HG03095 (cell line): ENCODE data around the gene OSBP.

ENCODE experiments used
- ATAC-seq: cut with Tn5 transposase; IDR thresholded peaks from one replicate; pipeline ENCODE4 v1.9.1; 2021; ENCODE audit warnings: moderate library complexity; ENCODE audit not compliant: unreplicated experiment

Gene OSBP

GRCh38 chr11:59610289-59610688 is 5.3 kb downstream of the OSBP start:
- ATAC-seq: no peak

DNA sequence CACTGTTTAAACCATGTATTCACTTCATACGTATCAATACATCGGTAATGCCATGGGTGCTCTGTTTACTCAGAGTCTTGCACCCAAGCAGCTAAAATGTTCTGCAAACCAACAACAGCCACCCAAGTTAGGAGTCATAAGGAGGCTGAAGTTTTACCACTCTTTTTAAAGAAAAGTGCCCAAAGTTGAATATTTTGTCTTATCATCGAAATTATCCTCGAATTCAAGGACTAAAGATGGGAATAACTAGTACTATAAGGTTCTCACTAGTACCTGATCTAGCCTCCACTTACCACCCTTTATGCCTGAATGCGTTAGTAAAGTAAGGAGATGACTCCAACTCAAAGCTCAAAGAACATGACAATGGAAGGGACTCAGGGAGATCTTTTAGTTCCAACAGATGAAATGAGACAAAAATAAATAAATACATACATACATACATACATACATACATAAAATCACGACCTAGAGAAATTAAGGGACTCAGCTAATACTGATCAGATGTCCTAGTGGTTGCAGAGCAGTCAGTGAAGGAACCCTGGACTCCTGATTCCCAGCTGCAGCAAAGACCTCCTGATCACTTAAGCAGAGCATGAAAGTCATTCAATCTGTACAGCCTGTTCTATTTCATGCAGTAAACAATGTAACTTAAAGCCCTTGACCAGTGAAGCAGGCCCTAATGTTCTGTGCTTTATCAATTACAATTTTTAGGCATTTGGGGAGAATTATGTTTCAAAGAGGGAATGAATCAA is 7.7 kb downstream of the OSBP start:
- no peak for ATAC-seq

DNA sequence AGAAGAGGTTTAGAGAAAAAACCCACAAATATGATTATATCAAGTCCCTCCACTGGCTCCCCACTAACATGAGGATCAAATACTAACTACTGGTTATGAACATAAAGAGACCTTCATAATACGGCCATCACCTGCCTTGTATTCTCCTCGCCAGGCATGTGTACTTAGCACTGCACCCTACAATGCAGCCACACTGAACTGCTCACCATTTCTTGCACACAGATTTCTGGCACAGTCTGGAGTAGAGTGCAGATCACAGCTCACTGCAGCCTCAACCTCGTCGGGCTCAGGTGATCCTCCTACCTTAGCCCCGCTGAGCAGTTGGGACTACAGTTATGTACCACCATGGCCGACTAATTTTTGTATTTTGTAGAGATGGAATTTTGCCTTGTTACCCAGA is 13.1 kb downstream of the OSBP start:
- ATAC-seq: no peak

GRCh38 chr11:59601788-59602187 is 13.8 kb downstream of the OSBP start:
- no peak for ATAC-seq

GRCh38 chr11:59600636-59601035 is 14.9 kb downstream of the OSBP start:
- ATAC-seq: no peak

DNA sequence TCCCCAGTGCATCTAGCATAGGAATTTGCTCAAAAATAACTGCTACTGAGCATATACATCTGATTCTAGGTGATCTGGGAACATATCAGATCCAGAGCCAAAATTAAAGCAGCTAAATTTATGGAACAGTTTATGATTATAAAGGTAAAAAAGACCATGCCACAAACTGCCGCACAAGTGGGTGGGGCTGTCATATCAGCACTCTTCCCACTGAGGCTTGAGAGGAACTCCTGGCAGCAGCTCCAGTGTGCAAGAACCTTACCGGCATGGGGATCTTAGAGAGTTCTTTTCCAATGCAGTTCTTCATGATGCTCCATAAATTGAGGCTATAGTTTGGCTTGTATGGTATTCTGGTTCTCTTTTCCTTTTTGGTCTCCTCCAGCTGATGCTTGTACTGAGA is 15.3 kb downstream of the OSBP start:
- ATAC-seq: no peak

DNA sequence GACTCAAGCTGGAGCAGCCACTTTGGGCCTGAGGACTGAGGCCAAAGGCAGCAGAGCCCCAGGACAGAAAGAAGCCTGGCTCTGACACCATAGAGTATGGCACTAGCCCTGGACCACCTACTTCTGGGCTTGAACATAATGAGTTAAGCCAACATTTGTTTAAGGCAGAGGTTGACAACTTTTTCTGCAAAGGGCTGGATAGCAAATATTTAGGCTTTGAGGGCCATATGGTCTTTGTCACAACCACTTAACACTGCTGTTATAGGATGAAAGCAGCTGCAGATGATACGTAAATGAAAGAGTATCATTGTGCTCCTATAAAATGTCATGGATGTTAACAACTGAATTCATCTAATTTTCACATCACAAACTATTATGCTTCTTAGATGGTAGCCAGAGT is 16.6 kb downstream of the OSBP start:
- no peak for ATAC-seq

GRCh38 chr11:59584294-59584693 is 31.3 kb downstream of the OSBP start:
- no peak for ATAC-seq

- ATAC-seq: no peak
Measured at GRCh38 chr11:59582006-59582405, 33.6 kb downstream of the OSBP start.

- ATAC-seq: no peak
Measured at GRCh38 chr11:59578369-59578768, 37.2 kb downstream of the OSBP start.

DNA sequence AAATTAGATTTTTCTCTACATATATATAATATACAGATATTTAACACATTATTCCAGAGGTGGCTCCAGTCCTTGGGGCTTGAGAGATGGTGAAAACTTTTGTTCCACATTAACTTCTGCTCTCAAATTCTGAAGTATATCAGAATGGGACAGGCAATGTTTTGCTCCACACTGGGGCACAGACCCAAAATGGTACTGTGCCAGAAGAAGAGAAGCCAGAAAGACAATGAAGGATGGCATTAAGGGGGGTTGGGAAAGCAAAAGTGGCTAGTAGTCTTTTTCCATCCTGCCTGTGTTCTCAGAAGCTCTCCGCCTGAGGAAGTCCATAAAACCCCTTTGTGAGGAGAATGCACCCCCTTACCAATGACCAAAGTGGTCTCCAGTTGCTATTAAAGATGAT is 40.1 kb downstream of the OSBP start:
- ATAC-seq: no peak

DNA sequence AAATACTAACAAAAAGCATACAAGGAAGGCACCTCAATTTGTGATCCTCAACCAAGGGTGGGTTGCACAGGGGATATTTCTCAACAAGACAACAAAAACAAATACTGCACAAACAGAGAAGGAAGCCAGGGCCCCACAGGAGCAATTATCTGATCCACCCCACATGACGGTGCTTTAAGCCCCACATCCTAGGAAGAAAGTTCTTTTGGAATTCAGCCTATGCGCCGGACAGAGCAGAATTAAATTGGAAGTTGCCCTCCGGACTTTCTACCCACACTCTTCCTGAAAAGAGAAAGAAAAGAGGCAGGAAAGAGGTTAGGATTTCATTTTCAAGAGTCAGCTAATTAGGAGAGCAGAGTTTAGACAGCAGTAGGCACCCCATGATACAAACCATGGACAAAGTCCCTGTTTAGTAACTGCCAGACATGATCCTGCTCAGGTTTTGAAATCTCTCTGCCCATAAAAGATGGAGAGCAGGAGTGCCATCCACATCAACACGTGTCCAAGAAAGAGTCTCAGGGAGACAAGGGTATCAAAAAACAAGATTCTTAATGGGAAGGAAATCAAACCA is 40.6 kb downstream of the OSBP start:
- ATAC-seq: no peak

DNA sequence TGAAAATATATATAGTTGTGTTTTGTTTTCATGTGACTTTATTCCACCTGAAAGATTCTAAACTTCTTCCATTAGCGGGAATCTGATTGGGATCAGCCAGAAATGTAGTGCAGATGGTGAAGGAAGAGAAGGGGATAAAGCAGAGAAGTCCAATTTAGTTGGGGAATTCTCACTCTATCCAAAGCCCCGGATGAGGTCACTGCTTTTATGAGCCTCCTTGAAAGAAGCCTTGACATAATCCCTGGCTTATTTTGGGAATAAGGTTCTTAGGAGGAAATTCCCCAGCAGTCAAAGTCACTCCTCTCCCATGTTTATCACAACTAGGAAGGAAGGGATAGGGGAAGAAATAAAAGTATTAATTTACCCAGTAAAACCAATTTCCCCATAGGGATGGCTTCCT is 41.1 kb downstream of the OSBP start:
- ATAC-seq: no peak

GRCh38 chr11:59573216-59573615 is 42.4 kb downstream of the OSBP start:
- no peak for ATAC-seq

GRCh38 chr11:59572091-59572490 is 43.5 kb downstream of the OSBP start:
- ATAC-seq: no peak

- no peak for ATAC-seq
Measured at GRCh38 chr11:59562292-59562691, 53.3 kb downstream of the OSBP start.

DNA sequence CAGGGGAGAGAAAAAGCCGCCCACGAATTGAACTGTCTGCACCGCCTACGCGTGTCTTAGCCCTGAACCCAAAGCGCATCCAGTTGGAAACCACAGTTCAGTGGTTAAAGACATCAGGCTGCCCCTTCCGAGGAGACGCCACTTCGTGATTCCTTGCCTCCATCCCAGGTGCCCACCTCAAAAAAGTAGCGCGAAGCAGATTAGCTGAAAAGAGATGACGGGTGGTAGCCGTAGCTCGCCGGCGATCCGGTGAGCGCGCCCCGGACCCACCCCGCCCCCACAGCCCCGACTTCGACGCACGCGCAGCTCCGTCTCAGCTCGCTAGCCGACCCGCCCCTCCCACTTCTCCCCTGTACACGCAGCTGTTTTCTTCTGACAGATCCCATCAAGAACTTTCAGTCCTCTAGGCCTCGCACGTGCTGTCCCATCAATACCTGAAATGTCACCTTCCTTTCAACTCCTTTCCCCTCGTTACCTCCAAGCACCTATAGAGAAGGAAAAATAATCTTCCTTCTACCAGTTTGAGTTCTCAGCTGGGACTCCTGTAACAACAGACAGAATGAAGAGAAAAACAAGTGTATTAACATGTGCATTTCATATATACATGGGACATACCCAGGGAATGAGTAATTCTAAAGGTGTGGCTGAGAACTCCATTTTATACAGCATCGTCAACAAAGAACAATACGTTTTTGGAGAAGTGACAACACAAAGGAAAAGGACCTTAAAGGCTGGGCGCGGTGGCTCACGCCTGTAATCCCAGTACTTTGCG is 54.7 kb downstream of the OSBP start:
- ATAC-seq: peak; percentile 48

DNA sequence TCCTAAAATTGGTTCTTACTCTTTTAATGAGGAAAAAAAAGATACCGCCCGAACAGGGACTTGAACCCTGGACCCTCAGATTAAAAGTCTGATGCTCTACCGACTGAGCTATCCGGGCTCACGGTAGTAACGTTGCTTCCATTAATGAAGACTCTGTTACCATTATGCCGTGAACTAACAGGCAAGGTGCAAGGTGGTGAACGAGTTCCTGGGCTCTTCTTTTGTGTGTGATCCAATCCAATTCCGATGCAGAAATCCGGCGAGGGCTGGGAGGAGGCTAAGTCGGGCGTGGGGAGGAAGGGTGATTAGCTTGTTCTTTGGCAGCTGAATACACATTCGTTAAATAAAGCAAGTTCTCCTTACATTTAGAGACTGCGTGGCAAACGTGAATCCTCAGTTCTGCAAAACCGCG is 55.3 kb downstream of the OSBP start:
- ATAC-seq: peak; percentile 31

DNA sequence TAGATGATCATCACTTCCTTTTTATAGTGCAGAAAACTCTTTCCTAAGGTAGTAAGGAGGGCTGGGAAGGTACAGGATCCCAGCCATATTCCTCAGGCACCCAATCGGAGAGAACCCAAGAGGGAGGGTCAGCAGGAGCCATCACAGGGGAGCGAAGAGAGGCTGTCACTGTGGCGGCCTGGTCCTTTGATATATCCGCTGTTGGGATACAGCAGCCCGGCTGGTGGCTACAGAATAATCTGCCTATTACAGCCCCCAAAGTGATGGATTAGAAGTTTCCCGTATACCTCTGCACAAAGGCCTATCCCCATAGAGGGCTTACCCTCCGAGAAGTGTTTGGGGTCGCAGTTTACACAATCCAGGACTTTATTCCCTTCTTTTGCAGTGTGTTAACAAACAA is 55.7 kb downstream of the OSBP start:
- ATAC-seq: no peak

DNA sequence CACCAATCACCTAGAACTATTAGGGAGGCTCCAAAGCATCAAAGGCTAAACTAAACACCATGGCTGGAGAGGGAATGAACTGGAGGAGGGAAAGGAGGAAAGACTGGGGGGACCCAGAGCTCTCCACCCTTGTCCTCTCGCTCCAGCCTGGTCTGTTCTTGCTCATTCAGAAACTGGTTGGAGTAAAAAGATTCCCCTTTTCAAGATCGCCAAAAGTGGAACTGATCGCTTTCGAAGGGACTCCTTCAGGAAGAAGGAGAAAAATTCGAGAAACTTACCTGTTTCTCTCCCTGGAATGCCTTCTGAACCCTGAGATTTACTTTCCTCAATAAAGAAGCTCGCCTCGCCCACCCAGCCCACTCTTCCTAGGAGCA is 57.3 kb downstream of the OSBP start:
- no peak for ATAC-seq

DNA sequence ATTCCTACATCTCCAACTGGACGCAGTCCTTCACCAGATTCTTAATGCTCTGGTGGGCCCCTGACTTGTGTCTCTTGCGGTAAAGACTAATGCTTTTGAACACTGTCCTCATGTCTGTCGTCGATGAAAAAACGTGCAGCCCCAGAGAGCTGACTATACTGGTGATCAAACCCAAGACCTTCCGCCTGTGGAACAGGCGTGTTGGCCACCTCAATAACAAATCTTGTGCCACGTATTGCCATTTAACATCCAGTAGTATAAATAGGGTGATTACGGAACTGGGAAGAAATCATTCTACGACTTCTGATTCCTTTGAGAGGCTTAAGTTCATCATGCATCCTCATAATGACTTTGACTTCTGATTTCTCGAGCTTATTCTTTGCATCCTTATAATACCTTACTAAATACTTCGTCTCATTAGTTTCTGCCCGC is 58.6 kb downstream of the OSBP start:
- ATAC-seq: no peak
